Testis (tissue), 3 donors: ENCODE measurements around the gene ITGA11. TPM values are rescaled to one million over a fixed set of nuclear protein-coding genes. Genes with fewer than 3 reads are reported as not detected.

Experiments
- DNase-seq: peaks from one replicate; pipeline ENCODE4 v3.0.0-alpha.2; 2019
- H3K27ac ChIP-seq, 2 donors: fragments of 200-600 bp; sonication (generic); one replicate each; pipeline ENCODE4 v1.5.1; 2019
- H3K27me3 ChIP-seq: fragments of 200-600 bp; sonication (generic); one replicate; pipeline ENCODE4 v1.5.1; 2019
- H3K36me3 ChIP-seq: fragments of 200-600 bp; sonication (generic); one replicate; pipeline ENCODE4 v1.5.1; 2017; ENCODE audit warnings: low read depth; ENCODE audit errors: missing control alignments
- H3K4me1 ChIP-seq: fragments of 200-600 bp; sonication (generic); one replicate; pipeline ENCODE4 v1.5.1; 2019
- H3K4me3 ChIP-seq, 2 donors: fragments of 200-600 bp; sonication (generic); one replicate each; pipeline ENCODE4 v1.5.1; 2017 to 2019
- H3K9me3 ChIP-seq: fragments of 200-600 bp; sonication (generic); one replicate; pipeline ENCODE4 v1.5.1; 2017
- CTCF ChIP-seq, 3 experiments: fragments of 450-650 bp in 2 of 3; fragments of 200-600 bp in 1 of 3; sonication (generic) in 1 of 3; IDR thresholded peaks; one replicate each; pipeline ENCODE4 v1.5.1; 2016 to 2019; ENCODE audit warnings: antibody characterized with exemption in 3 of 3, mild to moderate bottlenecking in 2 of 3, moderate library complexity in 1 of 3
- POLR2A ChIP-seq: fragments of 450-650 bp; IDR thresholded peaks from one replicate; pipeline ENCODE4 v1.6.1; 2017; ENCODE audit warnings: antibody characterized with exemption, mild to moderate bottlenecking, moderate library complexity
- WGBS, 2 donors: methylation state at CpG; one replicate each; pipeline ENCODE4 v1.1.5; 2018; 5-methylcytosine and 5-hydroxymethylcytosine counted together
- intact Hi-C: fragments of 100-400 bp; cut with DNase I; formaldehyde crosslinking; loops from one replicate; pipeline ENCODE4 v1.15.1; 2023; ENCODE audit warnings: low total_unique reads
- polyA plus RNA-seq: library from polyadenylated mRNA; stranded (reverse); fragments of 350-450 nt; fragmentation: Illumina TruSeq; extraction: RNeasy Lipid Tissue Mini Kit (QIAGEN cat#74804); gene quantifications from one replicate; pipeline ENCODE4 v1.2.3, GENCODE V29; 2014; ENCODE audit warnings: low read depth, low replicate concordance; ENCODE audit not compliant: insufficient read depth
- total RNA-seq, 2 donors: library from RNA; depleted of rRNA; stranded (reverse); fragments of >200 nt; gene quantifications; one replicate each; pipeline ENCODE4 v1.2.3, GENCODE V29; 2016

Gene ITGA11
- total and polyA plus RNA-seq, 3 donors from 2014 or later = 4.3 to 6.6 (median 5.6) TPM

- DNase-seq = no peak
- 65 to 72% methylated on average over 12 of the region's 12 CpGs for whole genome bisulfite sequencing, 2 donors
- no peaks in the 10 kb centered on the region for H3K36me3 ChIP-seq
- intact Hi-C loops = no loop called here
- TF ChIP-seq CTCF (IDR thresholded peaks at IDR 0.05) = no peak
- TF ChIP-seq POLR2A = no peak
- no peaks in the 10 kb centered on the region for H3K27me3 ChIP-seq
- H3K27ac ChIP-seq = no peak overlapping the region
- H3K4me1 ChIP-seq = peaks cover under 1% of the 10 kb centered on the region
- H3K9me3 ChIP-seq = no peaks in the 10 kb centered on the region
- H3K4me3 ChIP-seq = no peak overlapping the region
These were observed 47.4 kb upstream of the ITGA11 start for GRCh38 chr15:68479406-68479805.

DNA sequence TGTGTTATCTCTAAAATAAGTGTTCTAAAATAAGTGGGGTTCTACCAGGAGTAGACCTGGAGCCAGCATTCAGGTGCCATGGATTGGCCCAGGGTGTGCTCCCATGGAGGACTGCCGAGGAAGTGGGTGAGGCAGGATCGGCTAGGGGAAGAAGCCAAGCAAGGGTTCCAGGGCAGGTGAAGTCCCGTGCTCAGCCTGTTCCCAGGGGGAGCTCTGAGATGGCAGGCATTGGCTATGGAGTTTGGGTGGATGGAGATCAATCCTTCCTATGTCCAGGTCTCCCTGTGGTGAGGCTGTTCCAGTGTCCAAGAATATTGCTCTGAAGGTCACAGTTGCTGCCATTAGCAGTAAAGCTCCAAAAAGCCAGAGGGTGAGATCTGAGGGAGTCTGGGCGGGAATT is 46.9 kb upstream of the ITGA11 start:
- no peaks in the 10 kb centered on the region for H3K9me3 ChIP-seq
- H3K4me1 ChIP-seq = no peaks in the 10 kb centered on the region
- no peak for DNase-seq
- TF ChIP-seq POLR2A = no peak
- TF ChIP-seq CTCF (IDR thresholded peaks at IDR 0.05) = no peak
- 88 to 89% methylated on average over 4 of the region's 4 CpGs for WGBS, 2 donors
- H3K4me3 ChIP-seq = no peak overlapping the region
- H3K36me3 ChIP-seq = no peaks in the 10 kb centered on the region
- intact Hi-C loops = no loop called here
- no peaks in the 10 kb centered on the region for H3K27me3 ChIP-seq
- H3K27ac ChIP-seq = no peak overlapping the region

DNA sequence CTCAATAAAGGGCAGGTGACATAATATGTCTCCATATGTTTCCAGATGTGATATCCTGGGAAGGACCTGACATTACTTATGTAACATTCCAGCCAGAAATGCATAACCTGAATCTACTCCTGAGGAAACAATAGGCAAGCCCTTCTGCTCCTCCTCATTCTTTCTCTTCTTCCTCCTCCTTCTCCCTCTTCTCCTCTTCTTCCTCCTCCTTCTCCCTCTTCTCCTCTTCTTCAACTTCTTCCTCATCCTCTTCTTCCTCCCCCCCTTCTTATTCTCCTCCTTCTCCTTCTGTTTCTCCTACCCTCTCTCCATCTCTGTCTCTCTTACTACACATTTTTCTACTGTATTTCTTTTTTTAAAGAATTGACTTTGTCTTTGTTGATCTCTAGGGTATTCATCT is 43.5 kb upstream of the ITGA11 start:
- DNase-seq = no peak
- intact Hi-C loops = no loop called here
- no peaks in the 10 kb centered on the region for H3K36me3 ChIP-seq
- no peaks in the 10 kb centered on the region for H3K9me3 ChIP-seq
- H3K4me3 ChIP-seq = no peak overlapping the region
- no peaks in the 10 kb centered on the region for H3K4me1 ChIP-seq
- no peaks in the 10 kb centered on the region for H3K27me3 ChIP-seq
- H3K27ac ChIP-seq = no peak overlapping the region
- TF ChIP-seq CTCF (IDR thresholded peaks at IDR 0.05) (no peak), POLR2A (no peak)

GRCh38 chr15:68471541-68471940 is 39.6 kb upstream of the ITGA11 start:
- Histone ChIP-seq H3K27me3 (no peaks in the 10 kb centered on the region), H3K4me3 (no peak overlapping the region), H3K9me3 (no peaks in the 10 kb centered on the region), H3K4me1 (no peaks in the 10 kb centered on the region), H3K36me3 (no peaks in the 10 kb centered on the region), H3K27ac (no peak overlapping the region)
- intact Hi-C loops = no loop called here
- TF ChIP-seq CTCF (IDR thresholded peaks at IDR 0.05) = no peak
- TF ChIP-seq POLR2A = no peak
- WGBS, 2 donors = 81 to 86% methylated on average over 5 of the region's 5 CpGs
- no peak for DNase-seq

DNA sequence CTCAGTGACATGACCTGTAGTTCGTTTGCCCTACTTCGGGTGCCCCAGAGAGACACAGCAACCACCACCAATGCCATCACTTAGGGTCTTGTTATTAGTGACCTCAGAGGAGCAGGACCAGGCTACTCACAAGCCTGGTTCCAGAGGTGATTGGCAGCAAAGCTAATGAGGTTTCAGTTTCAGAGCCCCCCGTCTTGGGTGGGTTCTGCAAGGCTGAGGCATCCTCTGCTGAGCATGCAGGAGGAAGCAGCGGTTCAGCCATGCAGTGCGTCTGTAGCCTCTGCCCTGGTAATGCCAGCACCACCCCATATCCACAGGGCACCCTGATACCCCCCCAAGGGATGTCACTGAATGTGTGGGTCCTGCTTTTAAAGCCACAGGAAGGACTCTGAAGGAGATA is 39.0 kb upstream of the ITGA11 start:
- Histone ChIP-seq H3K4me3 (no peak overlapping the region), H3K36me3 (no peaks in the 10 kb centered on the region), H3K9me3 (no peaks in the 10 kb centered on the region), H3K4me1 (no peaks in the 10 kb centered on the region), H3K27ac (no peak overlapping the region), H3K27me3 (no peaks in the 10 kb centered on the region)
- intact Hi-C loops = no loop called here
- TF ChIP-seq POLR2A = no peak
- TF ChIP-seq CTCF (IDR thresholded peaks at IDR 0.05) = no peak
- no peak for DNase-seq
- WGBS, 2 donors = 85% methylated on average over 5 of the region's 5 CpGs; no CpG with 5 or more reads in 1 of the 2 donors
